ENCODE data around the gene EDIL3.

DNA sequence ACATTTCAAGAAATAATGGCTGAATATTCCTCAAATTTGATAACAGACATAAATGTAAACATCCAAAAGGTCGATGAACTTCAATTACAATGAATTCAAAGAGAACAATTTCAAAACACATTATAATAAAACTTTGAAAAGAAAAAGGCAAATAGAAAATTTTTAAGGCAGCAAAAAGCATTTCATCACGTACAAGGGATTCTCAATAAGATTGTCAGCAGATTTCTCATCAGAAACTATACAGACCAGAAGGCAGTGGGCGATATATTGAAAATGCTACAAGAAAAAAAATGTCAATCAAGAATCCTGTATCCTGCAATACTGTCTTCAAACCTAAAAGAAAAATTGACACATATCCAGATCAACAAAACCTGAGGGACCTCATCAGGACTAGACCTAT, 62.0 kb downstream of the EDIL3 start:
- TF ChIP-seq, protein P1, sequence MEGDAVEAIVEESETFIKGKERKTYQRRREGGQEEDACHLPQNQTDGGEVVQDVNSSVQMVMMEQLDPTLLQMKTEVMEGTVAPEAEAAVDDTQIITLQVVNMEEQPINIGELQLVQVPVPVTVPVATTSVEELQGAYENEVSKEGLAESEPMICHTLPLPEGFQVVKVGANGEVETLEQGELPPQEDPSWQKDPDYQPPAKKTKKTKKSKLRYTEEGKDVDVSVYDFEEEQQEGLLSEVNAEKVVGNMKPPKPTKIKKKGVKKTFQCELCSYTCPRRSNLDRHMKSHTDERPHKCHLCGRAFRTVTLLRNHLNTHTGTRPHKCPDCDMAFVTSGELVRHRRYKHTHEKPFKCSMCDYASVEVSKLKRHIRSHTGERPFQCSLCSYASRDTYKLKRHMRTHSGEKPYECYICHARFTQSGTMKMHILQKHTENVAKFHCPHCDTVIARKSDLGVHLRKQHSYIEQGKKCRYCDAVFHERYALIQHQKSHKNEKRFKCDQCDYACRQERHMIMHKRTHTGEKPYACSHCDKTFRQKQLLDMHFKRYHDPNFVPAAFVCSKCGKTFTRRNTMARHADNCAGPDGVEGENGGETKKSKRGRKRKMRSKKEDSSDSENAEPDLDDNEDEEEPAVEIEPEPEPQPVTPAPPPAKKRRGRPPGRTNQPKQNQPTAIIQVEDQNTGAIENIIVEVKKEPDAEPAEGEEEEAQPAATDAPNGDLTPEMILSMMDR (IDR thresholded peaks at IDR 0.05; ENCODE audit: low read length): no peak
- no peak for TF ChIP-seq EZH2 (IDR thresholded peaks at IDR 0.05; ENCODE audit: borderline replicate concordance, low read length)

Measured in OCI-LY1 (cell line).